ENCODE measurements around the gene QKI. TPM values are rescaled to one million over a fixed set of nuclear protein-coding genes. Genes with fewer than 3 reads are reported as not detected.
A peak's percentile ranks its signal among the peaks of the same experiment; 100 is the strongest.
"Not testable (repeated sequence)": the region's sequence is repeated elsewhere in the genome, so short reads cannot be mapped to it uniquely, and the experiment has no call there.

Gene QKI
- total and polyA plus RNA-seq, 10 of the 15 experiments (the other 5 are each of a cell fraction or from before 2014, with no cell fraction given) = 4.7 to 72.5 (median 38.9) TPM

- H4K20me1 ChIP-seq (ENCODE audit: control insufficient read depth, insufficient read depth); DNase-seq (ENCODE audit: low read depth, low spot score); BruUV-seq (replicated peaks); CTCF ChIA-PET; RAD21 ChIA-PET (ENCODE audit: unreplicated experiment); H2AFZ ChIP-seq (ENCODE audit: control insufficient read depth, low read depth, low read length); H3K9me3 ChIP-seq (replicated peaks; ENCODE audit: control insufficient read depth, insufficient read depth, low read length); in situ Hi-C loops (cut with MboI); FAIRE-seq; H3K36me3 ChIP-seq (ENCODE audit: control insufficient read depth in 2 of 2, insufficient read depth in 2 of 2, low read length in 1 of 2); H3K79me2 ChIP-seq (ENCODE audit: control insufficient read depth, insufficient read depth, low read length); H3K27ac ChIP-seq (ENCODE audit: control insufficient read depth, insufficient read depth); ATAC-seq; H3K4me1 ChIP-seq (ENCODE audit: control insufficient read depth, insufficient read depth, low read length); H3K27me3 ChIP-seq (replicated peaks in 1 of 2; ENCODE audit: control insufficient read depth in 2 of 2, insufficient read depth in 2 of 2, low read length in 1 of 2); H3K4me3 ChIP-seq; H3K9ac ChIP-seq (ENCODE audit: control insufficient read depth, insufficient read depth, low read length); H3K4me2 ChIP-seq (ENCODE audit: control insufficient read depth, insufficient read depth); intact Hi-C loops (cut with micrococcal nuclease; ENCODE audit: unreplicated experiment): not testable (repeated sequence)
- over 99% methylated on average over 7 of the region's 7 CpGs for WGBS (ENCODE audit: insufficient coverage, insufficient replicate concordance, low lambda C conversion rate, missing lambda C conversion rate)
- ChIA-PET SMC1A (ENCODE audit: uncharacterized antibody, unreplicated experiment) (interaction anchor here (0.7 to 2.1 kb wide), 4 partner anchors 11 to 41 kb away, joined by 3 to 8 read pairs (median 3); no protein-coding TSS in a partner anchor), POLR2A (interaction anchor here (0.7 to 0.9 kb wide), 2 partner anchors 34 to 62 kb away, joined by 3 to 4 read pairs; no protein-coding TSS in a partner anchor)
Observed at GRCh38 chr6:163476946-163477345, 62.4 kb downstream of the QKI start.

GRCh38 chr6:163483107-163483506, 68.6 kb downstream of the QKI start:
- Histone ChIP-seq H3K27ac (ENCODE audit: control insufficient read depth, insufficient read depth) (no peak overlapping the region), H3K4me3 (no peak overlapping the region), H3K27me3 (replicated peaks in 1 of 2; ENCODE audit: control insufficient read depth in 2 of 2, insufficient read depth in 2 of 2, low read length in 1 of 2) (no peaks in the 10 kb centered on the region), H3K9ac (ENCODE audit: control insufficient read depth, insufficient read depth, low read length) (no peak overlapping the region), H3K79me2 (ENCODE audit: control insufficient read depth, insufficient read depth, low read length) (peaks cover 19% of the 10 kb centered on the region), H2AFZ (ENCODE audit: control insufficient read depth, low read depth, low read length) (no peak overlapping the region), H3K4me2 (ENCODE audit: control insufficient read depth, insufficient read depth) (no peak overlapping the region), H4K20me1 (ENCODE audit: control insufficient read depth, insufficient read depth) (no peaks in the 10 kb centered on the region), H3K9me3 (replicated peaks; ENCODE audit: control insufficient read depth, insufficient read depth, low read length) (no peaks in the 10 kb centered on the region; the same call in 2 of the 3 replicates), H3K4me1 (ENCODE audit: control insufficient read depth, insufficient read depth, low read length) (no peaks in the 10 kb centered on the region), H3K36me3 (ENCODE audit: control insufficient read depth in 2 of 2, insufficient read depth in 2 of 2, low read length in 1 of 2) (peaks cover 1 to 7% of the 10 kb centered on the region in 2 experiments)
- RAD21 ChIA-PET (ENCODE audit: unreplicated experiment) = no interaction called here
- DNase-seq (ENCODE audit: low read depth, low spot score) (no peak), FAIRE-seq (peak; percentile 18), ATAC-seq (no peak)
- no TSS peak for BruUV-seq (replicated peaks)
- intact Hi-C loops (cut with micrococcal nuclease; ENCODE audit: unreplicated experiment) (no loop called here), in situ Hi-C loops (cut with MboI) (no loop called here)
- TF ChIP-seq IRF5 (IDR thresholded peaks at IDR 0.05; ENCODE audit: borderline replicate concordance) = no peak
- no peak for TF ChIP-seq NKRF (conservative IDR thresholded peaks at IDR 0.05)
- TF ChIP-seq JUND (IDR thresholded peaks at IDR 0.05; ENCODE audit: low read depth, low read length) = no peak
- TF ChIP-seq RAD51 (IDR thresholded peaks at IDR 0.05) = no peak
- TF ChIP-seq WRNIP1 (IDR thresholded peaks at IDR 0.05; ENCODE audit: borderline replicate concordance, low read depth, low read length) = no peak
- no peak for TF ChIP-seq SKIL (IDR thresholded peaks at IDR 0.05; ENCODE audit: low read depth, poor library complexity, severe bottlenecking)
- no peak for TF ChIP-seq NFYB (IDR thresholded peaks at IDR 0.05; ENCODE audit: insufficient read depth, low read depth, low read length)
- TF ChIP-seq NFXL1 (IDR thresholded peaks at IDR 0.05; ENCODE audit: borderline replicate concordance) = no peak
- TF ChIP-seq CHD4 (IDR thresholded peaks at IDR 0.05) = no peak
- no peak for TF ChIP-seq MEF2B (IDR thresholded peaks at IDR 0.05; ENCODE audit: partially characterized antibody, poor library complexity, severe bottlenecking)
- TF ChIP-seq ZNF622 (IDR thresholded peaks at IDR 0.05) = no peak
- TF ChIP-seq ETV6 (conservative IDR thresholded peaks at IDR 0.05 in 1 of 2, IDR thresholded peaks at IDR 0.05 in 1 of 2; ENCODE audit: borderline replicate concordance in 1 of 2, low read depth in 1 of 2) = no peak
- WGBS (ENCODE audit: insufficient coverage, insufficient replicate concordance, low lambda C conversion rate, missing lambda C conversion rate) = 72% methylated on average over 2 of the region's 2 CpGs
- SMC1A ChIA-PET (ENCODE audit: uncharacterized antibody, unreplicated experiment) = no interaction called here
- POLR2A ChIA-PET = no interaction called here
- CTCF ChIA-PET = no interaction called here
